Nephron progenitor cell (in vitro differentiated cells): Measurements from ENCODE around the gene PRKCA.

Source experiments
- DNase-seq: peaks from one replicate; pipeline ENCODE4 v3.0.0; 2021
- H3K27ac Mint-ChIP-seq: 2 replicates; pipeline ENCODE4 v1.8.0; 2021; ENCODE audit warnings: mild to moderate bottlenecking, moderate library complexity, mixed read lengths
- H3K27me3 Mint-ChIP-seq: 2 replicates; pipeline ENCODE4 v1.8.0; 2021; ENCODE audit warnings: mild to moderate bottlenecking, low read depth, mixed read lengths; ENCODE audit not compliant: poor library complexity
- H3K36me3 Mint-ChIP-seq: 2 replicates; pipeline ENCODE4 v1.8.0; 2021; ENCODE audit warnings: low read depth, mixed read lengths
- H3K4me1 Mint-ChIP-seq: 2 replicates; pipeline ENCODE4 v1.8.0; 2021; ENCODE audit warnings: mixed read lengths
- H3K4me3 Mint-ChIP-seq: 2 replicates; pipeline ENCODE4 v1.8.0; 2021; ENCODE audit warnings: mild to moderate bottlenecking, moderate library complexity, mixed read lengths
- H3K9me3 Mint-ChIP-seq: 2 replicates; pipeline ENCODE4 v1.8.0; 2021; ENCODE audit warnings: mild to moderate bottlenecking, moderate library complexity, mixed read lengths
- TF ChIP-seq, protein P1 (sequence below): fragments of 200-600 bp; sonication (generic); IDR thresholded peaks from 2 replicates; pipeline ENCODE4 v1.5.0; 2021; ENCODE audit warnings: antibody characterized with exemption

The PRKCA gene

DNA sequence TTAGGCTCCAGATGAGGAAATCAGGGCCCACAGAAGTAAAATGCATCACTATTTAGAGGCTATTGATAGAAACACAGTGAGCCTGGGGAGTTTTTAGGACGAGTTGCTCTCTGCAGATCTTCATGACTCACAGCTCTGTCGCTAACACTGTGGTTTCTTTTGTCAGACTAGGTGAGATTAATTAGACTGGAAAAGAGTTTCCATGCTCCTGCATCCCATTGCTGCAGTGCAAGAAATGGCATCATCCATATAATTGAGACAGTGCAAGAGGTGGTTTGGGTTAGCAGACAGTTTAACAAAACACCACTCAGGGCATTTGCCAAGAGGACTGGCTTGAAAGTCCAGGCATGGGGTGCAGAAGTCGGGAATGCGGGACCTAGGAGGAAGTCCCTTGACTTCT, 333.7 kb downstream of the PRKCA start:
- Mint-ChIP-seq H3K27me3 (no peaks in the 10 kb centered on the region), H3K9me3 (no peaks in the 10 kb centered on the region), H3K36me3 (no peaks in the 10 kb centered on the region), H3K4me3 (no peak overlapping the region), H3K4me1 (no peaks in the 10 kb centered on the region), H3K27ac (no peak overlapping the region)
- no peak for DNase-seq
- TF ChIP-seq, protein P1, sequence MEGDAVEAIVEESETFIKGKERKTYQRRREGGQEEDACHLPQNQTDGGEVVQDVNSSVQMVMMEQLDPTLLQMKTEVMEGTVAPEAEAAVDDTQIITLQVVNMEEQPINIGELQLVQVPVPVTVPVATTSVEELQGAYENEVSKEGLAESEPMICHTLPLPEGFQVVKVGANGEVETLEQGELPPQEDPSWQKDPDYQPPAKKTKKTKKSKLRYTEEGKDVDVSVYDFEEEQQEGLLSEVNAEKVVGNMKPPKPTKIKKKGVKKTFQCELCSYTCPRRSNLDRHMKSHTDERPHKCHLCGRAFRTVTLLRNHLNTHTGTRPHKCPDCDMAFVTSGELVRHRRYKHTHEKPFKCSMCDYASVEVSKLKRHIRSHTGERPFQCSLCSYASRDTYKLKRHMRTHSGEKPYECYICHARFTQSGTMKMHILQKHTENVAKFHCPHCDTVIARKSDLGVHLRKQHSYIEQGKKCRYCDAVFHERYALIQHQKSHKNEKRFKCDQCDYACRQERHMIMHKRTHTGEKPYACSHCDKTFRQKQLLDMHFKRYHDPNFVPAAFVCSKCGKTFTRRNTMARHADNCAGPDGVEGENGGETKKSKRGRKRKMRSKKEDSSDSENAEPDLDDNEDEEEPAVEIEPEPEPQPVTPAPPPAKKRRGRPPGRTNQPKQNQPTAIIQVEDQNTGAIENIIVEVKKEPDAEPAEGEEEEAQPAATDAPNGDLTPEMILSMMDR: no peak

DNA sequence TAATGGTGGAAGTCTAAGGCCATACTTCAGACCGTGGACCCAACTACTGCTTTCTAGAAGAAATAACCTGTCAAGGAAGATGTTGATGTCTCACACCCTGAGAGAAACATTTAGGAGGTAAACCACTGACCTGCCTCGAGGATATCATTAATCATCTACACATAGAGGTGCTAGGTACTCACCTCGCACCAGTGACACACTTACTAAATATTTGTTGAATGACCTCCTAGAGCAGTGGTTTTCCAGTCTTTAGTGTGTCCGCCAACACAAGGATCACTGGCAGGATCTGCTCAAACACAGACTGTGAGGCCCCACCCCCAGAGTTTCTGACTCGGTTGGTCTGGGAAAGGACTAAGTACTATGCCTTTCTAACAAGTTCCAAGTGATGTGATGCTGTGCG, 335.1 kb downstream of the PRKCA start:
- no peak for DNase-seq
- peaks cover 5% of the 10 kb centered on the region for H3K36me3 Mint-ChIP-seq

DNA sequence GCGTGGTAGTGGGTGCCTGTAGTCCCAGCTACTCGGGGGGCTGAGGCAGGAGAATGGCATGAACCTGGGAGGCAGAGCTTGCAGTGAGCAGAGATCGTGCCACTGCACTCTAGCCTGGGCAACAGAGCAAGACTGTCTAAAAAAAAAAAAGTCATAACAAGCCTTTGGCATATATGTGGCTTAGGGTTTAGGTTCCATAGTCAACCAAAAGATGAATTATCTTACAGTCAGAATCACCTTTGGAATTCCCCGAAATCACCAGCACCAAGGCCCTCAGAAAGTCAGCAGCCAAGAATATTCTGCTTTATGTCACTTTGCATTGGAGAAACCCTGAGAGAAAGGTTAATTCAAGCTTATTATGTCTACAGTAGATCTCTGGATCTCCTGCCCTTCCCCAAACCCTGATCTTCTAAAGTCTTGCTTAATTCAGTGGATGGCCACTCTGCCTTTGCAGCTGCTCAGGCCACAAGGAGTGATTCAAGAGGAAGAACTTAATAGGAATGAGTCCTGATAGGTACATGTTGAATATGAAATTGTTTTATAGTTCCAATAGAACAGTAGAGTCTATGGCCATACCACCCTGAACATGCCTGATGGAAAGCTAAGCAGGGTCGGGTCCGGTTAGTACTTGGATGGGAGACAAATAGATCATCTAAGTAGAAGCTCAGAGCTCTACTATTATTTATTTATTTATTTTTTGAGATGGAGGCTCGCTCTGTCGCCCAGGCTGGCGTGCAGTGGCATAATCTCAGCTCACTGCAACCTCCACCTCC, 336.5 kb downstream of the PRKCA start:
- H3K4me3 Mint-ChIP-seq: no peak overlapping the region
- TF ChIP-seq, protein P1: no peak
- H3K36me3 Mint-ChIP-seq: peaks cover 5% of the 10 kb centered on the region
- H3K4me1 Mint-ChIP-seq: peaks cover 7% of the 10 kb centered on the region
- DNase-seq: no peak
- H3K27me3 Mint-ChIP-seq: no peaks in the 10 kb centered on the region
- H3K9me3 Mint-ChIP-seq: no peaks in the 10 kb centered on the region
- no peak overlapping the region for H3K27ac Mint-ChIP-seq

More for the DNA sequence above, 335.1 kb downstream of the PRKCA start:
- Mint-ChIP-seq H3K27me3 (no peaks in the 10 kb centered on the region), H3K27ac (no peak overlapping the region), H3K4me3 (no peak overlapping the region), H3K9me3 (no peaks in the 10 kb centered on the region), H3K4me1 (no peaks in the 10 kb centered on the region)
- TF ChIP-seq, protein P1: no peak

DNA sequence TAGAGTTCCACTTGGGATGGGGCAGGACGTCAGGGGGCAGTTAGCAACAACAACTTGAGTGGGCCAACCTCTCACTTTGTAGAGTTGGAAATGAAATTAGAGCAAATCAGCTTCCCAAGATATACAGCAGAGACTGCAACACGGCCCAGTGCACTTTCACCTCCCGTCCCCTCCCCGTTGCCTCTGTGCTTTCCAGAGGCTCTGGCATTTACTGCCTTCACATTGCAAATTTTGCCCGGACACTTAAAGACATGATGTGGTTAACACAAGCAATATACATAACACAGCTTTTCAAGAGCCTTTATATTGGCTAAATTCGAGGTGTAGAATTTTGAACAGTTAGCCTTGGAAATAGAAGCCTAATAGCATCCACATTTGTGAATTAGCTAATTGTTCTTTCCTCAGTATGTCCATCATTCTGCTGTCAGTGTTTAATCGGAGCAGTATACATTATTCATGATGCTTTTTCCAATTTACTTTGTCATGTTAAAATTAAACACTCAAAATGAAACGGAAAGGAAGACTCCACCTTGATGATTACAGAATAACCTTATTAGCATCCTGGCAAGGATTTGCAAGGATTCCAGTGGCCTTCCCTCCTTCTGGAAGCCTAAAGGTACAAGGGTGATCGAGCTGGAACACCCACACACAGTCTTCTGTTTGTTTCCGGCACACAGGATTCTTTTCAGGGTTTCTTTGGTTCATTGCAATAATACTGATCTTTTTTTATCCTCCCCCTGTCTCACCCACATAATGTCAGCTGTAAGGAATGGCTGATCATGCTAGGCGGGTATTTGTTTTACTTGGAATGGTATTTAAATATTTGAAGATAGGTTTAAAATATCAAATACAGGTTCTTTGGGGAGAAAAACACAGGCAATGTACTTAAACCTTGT, 341.6 kb downstream of the PRKCA start:
- TF ChIP-seq, protein P1: no peak
- peaks cover 9% of the 10 kb centered on the region for H3K4me1 Mint-ChIP-seq
- no peaks in the 10 kb centered on the region for H3K9me3 Mint-ChIP-seq
- H3K27ac Mint-ChIP-seq: no peak overlapping the region
- DNase-seq: peak; percentile 14
- H3K4me3 Mint-ChIP-seq: no peak overlapping the region
- H3K36me3 Mint-ChIP-seq: peaks cover 5% of the 10 kb centered on the region
- H3K27me3 Mint-ChIP-seq: no peaks in the 10 kb centered on the region

DNA sequence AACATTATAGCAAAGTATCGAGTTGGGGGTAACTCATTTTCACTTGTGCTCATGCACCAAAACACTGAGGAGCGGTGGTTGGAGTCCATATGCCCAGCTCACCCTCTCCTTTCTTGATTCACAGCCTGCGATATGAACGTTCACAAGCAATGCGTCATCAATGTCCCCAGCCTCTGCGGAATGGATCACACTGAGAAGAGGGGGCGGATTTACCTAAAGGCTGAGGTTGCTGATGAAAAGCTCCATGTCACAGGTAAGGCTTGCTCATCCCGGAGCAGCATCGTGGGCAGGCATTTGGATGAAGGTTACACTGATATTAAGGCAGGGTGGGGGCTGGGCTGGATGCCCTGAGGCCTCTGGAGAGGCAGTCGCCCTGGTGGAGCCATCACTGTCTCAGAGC, 342.8 kb downstream of the PRKCA start:
- peaks cover 5% of the 10 kb centered on the region for H3K36me3 Mint-ChIP-seq
- no peaks in the 10 kb centered on the region for H3K9me3 Mint-ChIP-seq
- no peak overlapping the region for H3K4me3 Mint-ChIP-seq
- TF ChIP-seq, protein P1: no peak
- H3K4me1 Mint-ChIP-seq: peaks cover 9% of the 10 kb centered on the region
- no peak for DNase-seq
- no peak overlapping the region for H3K27ac Mint-ChIP-seq
- peaks cover 7% of the 10 kb centered on the region for H3K27me3 Mint-ChIP-seq
